ENCODE measurements around the gene LAPTM5.

The LAPTM5 gene

GRCh38 chr1:30714536-30715090, 43.0 kb downstream of the LAPTM5 start:
- no peak for DNase-seq (ENCODE audit: low spot score)

GRCh38 chr1:30714025-30714424, 43.5 kb downstream of the LAPTM5 start:
- DNase-seq (ENCODE audit: low spot score), result no peak

- no peak for DNase-seq (ENCODE audit: low spot score)
Measured at GRCh38 chr1:30713311-30713710, 44.3 kb downstream of the LAPTM5 start.

- no peak for DNase-seq (ENCODE audit: low spot score)
Measured at GRCh38 chr1:30712583-30712982, 45.0 kb downstream of the LAPTM5 start.

GRCh38 chr1:30710407-30710806, 47.2 kb downstream of the LAPTM5 start:
- DNase-seq (ENCODE audit: low spot score), result no peak

GRCh38 chr1:30708361-30708728, 49.2 kb downstream of the LAPTM5 start:
- DNase-seq (ENCODE audit: low spot score), result no peak

GRCh38 chr1:30707412-30708360, 49.9 kb downstream of the LAPTM5 start:
- peak; percentile 48 for DNase-seq (ENCODE audit: low spot score)

- no peak for DNase-seq (ENCODE audit: low spot score)
Measured at GRCh38 chr1:30706528-30706927, 51.0 kb downstream of the LAPTM5 start.

GRCh38 chr1:30705698-30706097, 51.9 kb downstream of the LAPTM5 start:
- no peak for DNase-seq (ENCODE audit: low spot score)

- DNase-seq (ENCODE audit: low spot score), result no peak
Measured at GRCh38 chr1:30704765-30705509, 52.6 kb downstream of the LAPTM5 start.

- no peak for DNase-seq (ENCODE audit: low spot score)
Measured at GRCh38 chr1:30704271-30704670, 53.3 kb downstream of the LAPTM5 start.

GRCh38 chr1:30702823-30703222, 54.8 kb downstream of the LAPTM5 start:
- DNase-seq (ENCODE audit: low spot score), result no peak

GRCh38 chr1:30701258-30701633, 56.3 kb downstream of the LAPTM5 start:
- no peak for DNase-seq (ENCODE audit: low spot score)

- DNase-seq (ENCODE audit: low spot score), result no peak
Measured at GRCh38 chr1:30700528-30701257, 56.9 kb downstream of the LAPTM5 start.

GRCh38 chr1:30699762-30700161, 57.8 kb downstream of the LAPTM5 start:
- DNase-seq (ENCODE audit: low spot score), result no peak

- DNase-seq (ENCODE audit: low spot score), result no peak
Measured at GRCh38 chr1:30698401-30698981, 59.1 kb downstream of the LAPTM5 start.

GRCh38 chr1:30697571-30698376, 59.8 kb downstream of the LAPTM5 start:
- DNase-seq (ENCODE audit: low spot score), result no peak

GRCh38 chr1:30696831-30697230, 60.7 kb downstream of the LAPTM5 start:
- DNase-seq (ENCODE audit: low spot score), result no peak

- DNase-seq (ENCODE audit: low spot score), result no peak
Measured at GRCh38 chr1:30695439-30695841, 62.1 kb downstream of the LAPTM5 start.

- no peak for DNase-seq (ENCODE audit: low spot score)
Measured at GRCh38 chr1:30694280-30695175, 63.0 kb downstream of the LAPTM5 start.
